SK-N-SH (cell line): Measurements from ENCODE around the gene RFT1. TPM values are rescaled to one million over a fixed set of nuclear protein-coding genes. Genes with fewer than 3 reads are reported as not detected.

Experiments used
- CTCF ChIA-PET: fragments of 300-600, 350-600 bp; formaldehyde crosslinking; extraction: SDS; loops from one replicate; lab custom pipeline; 2021; lab: Yijun Ruan, JAX
- POLR2A ChIA-PET: fragments of 350-600 bp; sonication (Branson Sonifier 250); formaldehyde crosslinking; extraction: SDS; loops from one replicate; lab custom pipeline; 2020; ENCODE audit warnings: antibody characterized with exemption, inconsistent platforms; lab: Yijun Ruan, JAX
- DNase-seq: peaks from one replicate; pipeline ENCODE4 v3.0.0; 2012
- H2AFZ ChIP-seq: fragments of 200-600 bp; sonication (generic); 2 replicates; pipeline ENCODE4 v1.8.1; 2016; ENCODE audit warnings: antibody characterized with exemption, mild to moderate bottlenecking, low read depth
- H3F3A ChIP-seq: fragments of 200-600 bp; sonication (generic); replicated peaks from 2 replicates; pipeline ENCODE3; 2016; ENCODE audit warnings: antibody characterized with exemption, mild to moderate bottlenecking; ENCODE audit not compliant: insufficient read depth
- H3K27ac ChIP-seq, 2 experiments: fragments of 200-500 bp in 1 of 2; fragments of 200-600 bp in 1 of 2; sonication (Bioruptor generic) in 1 of 2; sonication (generic), shearing (Covaris generic) in 1 of 2; 2 replicates each; pipeline versions ENCODE4 v1.5.1 to v1.6.1; 2014 to 2016; ENCODE audit warnings: low read depth in 2 of 2, inconsistent platforms in 1 of 2, low read length in 1 of 2, mild to moderate bottlenecking in 1 of 2, mixed read lengths in 1 of 2
- H3K27me3 ChIP-seq: fragments of 200-600 bp; sonication (generic), shearing (Covaris generic); 2 replicates; pipeline ENCODE4 v1.6.1; 2016; ENCODE audit warnings: mixed run types; ENCODE audit not compliant: insufficient read depth
- H3K36me3 ChIP-seq, 2 experiments: fragments of 200-500 bp in 1 of 2; fragments of 200-600 bp in 1 of 2; sonication (Bioruptor generic) in 1 of 2; sonication (generic) in 1 of 2; replicated peaks in 1 of 2; 2 replicates each; pipeline versions ENCODE3 to v1.5.1; 2014 to 2016; ENCODE audit warnings: low read length in 1 of 2, mild to moderate bottlenecking in 1 of 2; ENCODE audit not compliant: insufficient read depth in 2 of 2, control insufficient read depth in 1 of 2
- H3K4me1 ChIP-seq, 2 experiments: fragments of 200-500 bp in 1 of 2; fragments of 200-600 bp in 1 of 2; sonication (Bioruptor generic) in 1 of 2; sonication (generic), shearing (Covaris generic) in 1 of 2; 2 replicates each; pipeline versions ENCODE4 v1.5.1 to v1.6.1; 2014 to 2016; ENCODE audit warnings: low read depth in 1 of 2, low read length in 1 of 2, mixed run types in 1 of 2; ENCODE audit not compliant: insufficient read depth in 2 of 2, control insufficient read depth in 1 of 2
- H3K4me2 ChIP-seq: fragments of 200-600 bp; sonication (generic), shearing (Covaris generic); 2 replicates; pipeline ENCODE4 v1.6.1; 2017; ENCODE audit warnings: mixed run types
- H3K4me3 ChIP-seq, 2 experiments: fragments of 200-500 bp in 1 of 2; fragments of 200-600 bp in 1 of 2; sonication (Bioruptor generic) in 1 of 2; sonication (generic), shearing (Covaris generic) in 1 of 2; 2 replicates each; pipeline versions ENCODE4 v1.5.1 to v1.8.1; 2014 to 2016; ENCODE audit warnings: low read depth in 2 of 2, inconsistent platforms in 1 of 2, low read length in 1 of 2, mild to moderate bottlenecking in 1 of 2, mixed read lengths in 1 of 2, moderate library complexity in 1 of 2
- H3K79me2 ChIP-seq: fragments of 200-600 bp; sonication (generic); 2 replicates; pipeline ENCODE4 v1.8.1; 2017; ENCODE audit warnings: mild to moderate bottlenecking; ENCODE audit not compliant: insufficient read depth
- H3K9ac ChIP-seq: fragments of 200-600 bp; sonication (generic); 2 replicates; pipeline ENCODE4 v1.6.1; 2017; ENCODE audit warnings: mixed run types
- H3K9me2 ChIP-seq: fragments of 200-600 bp; sonication (generic); 2 replicates; pipeline ENCODE4 v1.6.1; 2017; ENCODE audit warnings: mixed run types
- H3K9me3 ChIP-seq: fragments of 200-600 bp; sonication (generic); 2 replicates; pipeline ENCODE4 v1.6.1; 2017; ENCODE audit warnings: mixed run types, mild to moderate bottlenecking, moderate library complexity
- H4K20me1 ChIP-seq: fragments of 200-600 bp; sonication (generic); 2 replicates; pipeline ENCODE4 v1.6.1; 2017; ENCODE audit warnings: mild to moderate bottlenecking, mixed run types; ENCODE audit not compliant: insufficient read depth
- EP300 ChIP-seq, 2 experiments: IDR thresholded peaks; 2 replicates each; pipeline versions ENCODE4 v1.4.0 to v1.6.1; 2012; ENCODE audit warnings: borderline replicate concordance in 1 of 2, low read depth in 1 of 2, low read length in 1 of 2
- GABPA ChIP-seq: IDR thresholded peaks from 2 replicates; pipeline ENCODE4 v1.4.0; 2012; ENCODE audit warnings: low read depth, mild to moderate bottlenecking
- GATA2 ChIP-seq: sonication (generic); formaldehyde crosslinking; IDR thresholded peaks from 2 replicates; pipeline ENCODE4 v1.5.0; 2020; ENCODE audit warnings: mild to moderate bottlenecking, missing genetic modification reagents
- MEF2A ChIP-seq: IDR thresholded peaks from 2 replicates; pipeline ENCODE4 v1.4.0; 2012; ENCODE audit warnings: low read depth, borderline replicate concordance
- POLR2AphosphoS5 ChIP-seq: IDR thresholded peaks from 2 replicates; pipeline ENCODE4 v1.6.1; 2012; ENCODE audit warnings: low read depth, low read length
- RXRA ChIP-seq: IDR thresholded peaks from 2 replicates; pipeline ENCODE4 v1.4.0; 2012; ENCODE audit warnings: low read depth, mild to moderate bottlenecking, borderline replicate concordance
- TAF1 ChIP-seq: IDR thresholded peaks from 2 replicates; pipeline ENCODE4 v1.6.1; 2012; ENCODE audit warnings: low read depth, mild to moderate bottlenecking, low read length, moderate library complexity, borderline replicate concordance
- TCF12 ChIP-seq: IDR thresholded peaks from 2 replicates; pipeline ENCODE4 v1.4.0; 2012
- TEAD4 ChIP-seq: IDR thresholded peaks from 2 replicates; pipeline ENCODE4 v1.4.0; 2012; ENCODE audit warnings: mild to moderate bottlenecking, borderline replicate concordance; ENCODE audit not compliant: insufficient read depth
- WGBS: methylation state at CpG from one replicate; pipeline ENCODE4 v1.1.6; 2017; ENCODE audit warnings: low lambda C conversion rate; 5-methylcytosine and 5-hydroxymethylcytosine counted together
- polyA plus RNA-seq, 3 experiments: library from polyadenylated mRNA; depleted of rRNA; stranded (reverse); fragments of >200 nt; gene quantifications; 2 replicates each; pipeline ENCODE4 v1.2.3, GENCODE V29; 2012
- TF ChIP-seq, protein P1 (sequence below): IDR thresholded peaks from 2 replicates; pipeline ENCODE4 v1.4.0; 2012; ENCODE audit warnings: low read depth, borderline replicate concordance
- TF ChIP-seq, protein P2 (sequence below): IDR thresholded peaks from 2 replicates; pipeline ENCODE4 v1.4.0; 2012; ENCODE audit warnings: low read depth
- TF ChIP-seq, protein P3 (sequence below): IDR thresholded peaks from 2 replicates; pipeline ENCODE4 v1.4.0; 2012; ENCODE audit warnings: low read depth, borderline replicate concordance
- TF ChIP-seq, protein P4 (sequence below): fragments of 150-350 bp; IDR thresholded peaks from 2 replicates; pipeline ENCODE4 v1.6.1; 2016; ENCODE audit warnings: mild to moderate bottlenecking, low read depth, low read length
- TF ChIP-seq, protein P5 (sequence below): fragments of 150-350 bp; IDR thresholded peaks from 2 replicates; pipeline ENCODE4 v1.6.1; 2017; ENCODE audit warnings: antibody characterized with exemption, low read length, low read depth, borderline replicate concordance

The RFT1 gene
- polyA plus RNA-seq, 1 of the 3 experiments (the other 2 are of a cell fraction): 13.8 TPM

DNA sequence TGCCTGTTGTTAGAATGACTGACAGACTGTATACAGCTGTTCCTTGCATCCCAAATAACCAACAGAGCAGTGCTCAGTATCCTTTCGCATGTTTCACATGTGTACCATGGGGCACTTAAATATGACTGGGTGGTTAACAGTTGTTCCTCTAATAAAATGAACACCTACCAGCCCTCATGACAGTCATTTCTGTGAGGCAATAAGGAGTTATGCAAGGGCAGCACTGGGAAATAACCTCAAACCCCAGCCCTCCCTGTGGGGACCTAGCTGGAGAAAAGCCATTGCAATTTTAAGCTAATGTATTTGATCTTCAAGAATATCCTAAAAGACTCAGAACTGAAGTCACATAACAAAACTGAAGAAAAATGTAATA, 7.3 kb downstream of the RFT1 start (continued):
- TF ChIP-seq, protein P1, sequence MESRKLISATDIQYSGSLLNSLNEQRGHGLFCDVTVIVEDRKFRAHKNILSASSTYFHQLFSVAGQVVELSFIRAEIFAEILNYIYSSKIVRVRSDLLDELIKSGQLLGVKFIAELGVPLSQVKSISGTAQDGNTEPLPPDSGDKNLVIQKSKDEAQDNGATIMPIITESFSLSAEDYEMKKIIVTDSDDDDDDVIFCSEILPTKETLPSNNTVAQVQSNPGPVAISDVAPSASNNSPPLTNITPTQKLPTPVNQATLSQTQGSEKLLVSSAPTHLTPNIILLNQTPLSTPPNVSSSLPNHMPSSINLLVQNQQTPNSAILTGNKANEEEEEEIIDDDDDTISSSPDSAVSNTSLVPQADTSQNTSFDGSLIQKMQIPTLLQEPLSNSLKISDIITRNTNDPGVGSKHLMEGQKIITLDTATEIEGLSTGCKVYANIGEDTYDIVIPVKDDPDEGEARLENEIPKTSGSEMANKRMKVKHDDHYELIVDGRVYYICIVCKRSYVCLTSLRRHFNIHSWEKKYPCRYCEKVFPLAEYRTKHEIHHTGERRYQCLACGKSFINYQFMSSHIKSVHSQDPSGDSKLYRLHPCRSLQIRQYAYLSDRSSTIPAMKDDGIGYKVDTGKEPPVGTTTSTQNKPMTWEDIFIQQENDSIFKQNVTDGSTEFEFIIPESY: no peak

DNA sequence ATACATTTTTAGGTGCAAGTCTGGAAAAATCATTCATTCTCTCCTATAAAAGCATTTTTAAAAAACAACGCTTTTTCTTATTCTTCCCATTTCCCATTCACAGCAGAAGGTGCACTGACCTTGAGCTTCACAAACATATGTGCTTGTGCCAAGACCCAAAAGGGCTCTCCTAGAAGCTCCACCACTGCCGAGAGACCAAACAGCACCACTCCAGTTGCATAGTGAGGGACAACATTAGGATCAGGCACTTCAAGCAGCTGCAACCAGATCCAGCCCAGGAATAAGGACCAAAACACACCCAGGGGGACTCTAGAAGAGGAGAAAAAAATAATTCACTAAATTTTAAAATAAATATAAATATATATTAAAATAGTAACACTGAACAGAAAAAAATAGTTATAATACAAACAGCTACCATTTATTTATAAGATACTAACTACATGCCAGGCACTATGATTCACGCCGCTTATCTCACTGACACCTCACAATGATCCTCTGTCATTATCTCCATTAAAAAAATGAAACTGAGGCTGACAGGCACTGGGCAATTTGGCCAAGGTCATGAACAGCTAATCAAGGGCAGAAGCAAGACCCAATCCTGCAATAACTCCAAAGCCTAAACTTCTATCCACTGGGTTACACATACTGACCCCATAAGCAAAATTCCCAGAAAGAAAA, 7.8 kb downstream of the RFT1 start:
- no peak for TF ChIP-seq TAF1
- TF ChIP-seq GABPA: no peak
- TF ChIP-seq GATA2 (CRISPR knock-in tag): no peak
- TF ChIP-seq, protein P2, sequence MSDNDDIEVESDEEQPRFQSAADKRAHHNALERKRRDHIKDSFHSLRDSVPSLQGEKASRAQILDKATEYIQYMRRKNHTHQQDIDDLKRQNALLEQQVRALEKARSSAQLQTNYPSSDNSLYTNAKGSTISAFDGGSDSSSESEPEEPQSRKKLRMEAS: no peak
- no peak for TF ChIP-seq EP300 (IDR thresholded peaks at IDR 0.05; ENCODE audit: borderline replicate concordance in 1 of 2, low read depth in 1 of 2, low read length in 1 of 2)
- TF ChIP-seq MEF2A: no peak
- TF ChIP-seq, protein P3, sequence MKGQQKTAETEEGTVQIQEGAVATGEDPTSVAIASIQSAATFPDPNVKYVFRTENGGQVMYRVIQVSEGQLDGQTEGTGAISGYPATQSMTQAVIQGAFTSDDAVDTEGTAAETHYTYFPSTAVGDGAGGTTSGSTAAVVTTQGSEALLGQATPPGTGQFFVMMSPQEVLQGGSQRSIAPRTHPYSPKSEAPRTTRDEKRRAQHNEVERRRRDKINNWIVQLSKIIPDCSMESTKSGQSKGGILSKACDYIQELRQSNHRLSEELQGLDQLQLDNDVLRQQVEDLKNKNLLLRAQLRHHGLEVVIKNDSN: no peak
- TF ChIP-seq RXRA: no peak
- no peak for TF ChIP-seq POLR2AphosphoS5
- TF ChIP-seq, all 33 proteins: peak for 0
- Histone ChIP-seq H3K4me1 (peaks cover 0 to 2% of the 10 kb centered on the region in 2 experiments; a peak in 1 of 4 replicates), H3K4me3 (no peak overlapping the region), H4K20me1 (no peaks in the 10 kb centered on the region), H3K4me2 (no peak overlapping the region), H3F3A (no peaks in the 10 kb centered on the region), H3K36me3 (peaks cover 48 to 88% of the 10 kb centered on the region in 2 experiments), H3K9me2 (no peaks in the 10 kb centered on the region), H3K9me3 (no peaks in the 10 kb centered on the region), H3K79me2 (peaks cover 2% of the 10 kb centered on the region; the same call in 1 of the 2 replicates), H2AFZ (no peak overlapping the region), H3K27me3 (no peaks in the 10 kb centered on the region), H3K9ac (no peak overlapping the region), H3K27ac (no peak overlapping the region)
- WGBS: 94% methylated on average over 4 of the region's 4 CpGs
- no peak for DNase-seq
- ChIA-PET CTCF (interaction anchor here (1.3 to 2.1 kb wide), 5 partner anchors 8 to 73 kb away, joined by 4 to 9 read pairs (median 8); no protein-coding TSS in a partner anchor), POLR2A (no interaction called here)

DNA sequence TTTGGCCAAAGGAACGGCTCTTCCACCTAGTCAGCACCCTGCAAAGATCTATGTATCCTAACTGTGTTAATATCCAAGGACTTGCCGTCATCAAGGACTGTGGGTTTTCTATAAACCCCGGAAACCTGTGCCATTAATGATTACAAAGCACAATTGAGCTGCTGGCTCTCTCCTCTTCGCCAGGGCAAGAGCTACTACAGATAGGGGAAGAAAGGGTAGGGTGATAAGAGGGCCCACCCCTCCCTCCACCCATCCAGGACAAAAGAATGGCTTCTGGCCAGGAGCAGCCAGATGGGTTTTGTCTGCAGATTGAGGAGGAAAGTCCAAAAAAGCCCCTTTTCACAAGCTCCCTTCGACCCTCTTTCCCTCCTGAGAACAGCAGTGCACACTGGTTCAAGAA, 9.9 kb downstream of the RFT1 start:
- no peak overlapping the region for H3K27ac ChIP-seq
- ChIA-PET POLR2A (no interaction called here), CTCF (interaction anchor here (1.2 to 15.2 kb wide), 5 partner anchors 15 to 100 kb away, joined by 3 to 206 read pairs (median 3); no protein-coding TSS in a partner anchor)
- no peaks in the 10 kb centered on the region for H3F3A ChIP-seq
- no peak overlapping the region for H3K4me2 ChIP-seq
- H3K9ac ChIP-seq: no peak overlapping the region
- H3K9me3 ChIP-seq: no peaks in the 10 kb centered on the region
- H3K36me3 ChIP-seq: peaks cover 55 to 82% of the 10 kb centered on the region in 2 experiments
- no peak for DNase-seq
- H3K79me2 ChIP-seq: no peaks in the 10 kb centered on the region
- H3K4me3 ChIP-seq: no peak overlapping the region
- H3K27me3 ChIP-seq: no peaks in the 10 kb centered on the region
- H4K20me1 ChIP-seq: no peaks in the 10 kb centered on the region
- no peaks in the 10 kb centered on the region for H3K9me2 ChIP-seq
- WGBS: 96% methylated on average over 5 of the region's 5 CpGs
- no peak overlapping the region for H2AFZ ChIP-seq
- H3K4me1 ChIP-seq: peaks cover 0 to 2% of the 10 kb centered on the region in 2 experiments; a peak in 1 of 4 replicates
- TF ChIP-seq, protein P4, sequence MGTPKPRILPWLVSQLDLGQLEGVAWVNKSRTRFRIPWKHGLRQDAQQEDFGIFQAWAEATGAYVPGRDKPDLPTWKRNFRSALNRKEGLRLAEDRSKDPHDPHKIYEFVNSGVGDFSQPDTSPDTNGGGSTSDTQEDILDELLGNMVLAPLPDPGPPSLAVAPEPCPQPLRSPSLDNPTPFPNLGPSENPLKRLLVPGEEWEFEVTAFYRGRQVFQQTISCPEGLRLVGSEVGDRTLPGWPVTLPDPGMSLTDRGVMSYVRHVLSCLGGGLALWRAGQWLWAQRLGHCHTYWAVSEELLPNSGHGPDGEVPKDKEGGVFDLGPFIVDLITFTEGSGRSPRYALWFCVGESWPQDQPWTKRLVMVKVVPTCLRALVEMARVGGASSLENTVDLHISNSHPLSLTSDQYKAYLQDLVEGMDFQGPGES: no peak
- TF ChIP-seq TCF12 (no peak), TEAD4 (no peak)
- TF ChIP-seq, protein P5, sequence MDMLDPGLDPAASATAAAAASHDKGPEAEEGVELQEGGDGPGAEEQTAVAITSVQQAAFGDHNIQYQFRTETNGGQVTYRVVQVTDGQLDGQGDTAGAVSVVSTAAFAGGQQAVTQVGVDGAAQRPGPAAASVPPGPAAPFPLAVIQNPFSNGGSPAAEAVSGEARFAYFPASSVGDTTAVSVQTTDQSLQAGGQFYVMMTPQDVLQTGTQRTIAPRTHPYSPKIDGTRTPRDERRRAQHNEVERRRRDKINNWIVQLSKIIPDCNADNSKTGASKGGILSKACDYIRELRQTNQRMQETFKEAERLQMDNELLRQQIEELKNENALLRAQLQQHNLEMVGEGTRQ: no peak
- TF ChIP-seq, protein P2: no peak
